Measurements from ENCODE around the gene DEFB124. TPM values are rescaled to one million over a fixed set of nuclear protein-coding genes. Genes with fewer than 3 reads are reported as not detected.

The DEFB124 gene
- total RNA-seq, 3 donors from 2014 or later: not detected

DNA sequence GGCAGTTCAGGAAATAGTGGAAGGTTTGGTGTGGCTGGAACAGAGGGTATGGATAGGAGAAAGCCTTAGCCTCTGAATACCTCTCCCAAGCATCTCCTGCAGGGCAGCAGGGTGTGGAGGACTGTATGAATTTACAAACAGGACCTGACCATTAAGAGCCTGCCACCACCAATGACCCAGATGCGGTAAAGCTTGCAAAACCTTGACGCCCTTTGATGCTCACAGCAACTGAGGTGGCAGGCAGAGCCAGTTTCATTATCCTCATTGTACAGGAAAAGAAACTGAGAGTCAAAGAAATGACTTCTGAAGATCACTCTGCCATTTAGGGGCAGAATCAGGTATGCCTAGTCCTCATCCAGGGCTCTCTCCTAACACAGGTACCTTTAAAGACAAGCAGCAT lies 41.7 kb upstream of the DEFB124 start:
- intact Hi-C loops (cut with DNase I; ENCODE audit: low total_unique reads): no loop called here
- Histone ChIP-seq H3K4me3 (peak overlapping the region in 1 of 3 donors; percentile 98), H3K27me3 (no peaks in the 10 kb centered on the region), H3K4me1 (peaks cover 0 to 25% of the 10 kb centered on the region in 2 donors), H3K9me3 (no peaks in the 10 kb centered on the region), H3K36me3 (no peaks in the 10 kb centered on the region), H3K27ac (peak overlapping the region in 1 of 2 donors; percentile 82)
- no peak for DNase-seq (ENCODE audit: low spot score in 2 of 2)
- TF ChIP-seq POLR2A (IDR thresholded peaks at IDR 0.05): no peak
- no peak for TF ChIP-seq POLR2AphosphoS5 (IDR thresholded peaks at IDR 0.05)
- TF ChIP-seq, protein P1, sequence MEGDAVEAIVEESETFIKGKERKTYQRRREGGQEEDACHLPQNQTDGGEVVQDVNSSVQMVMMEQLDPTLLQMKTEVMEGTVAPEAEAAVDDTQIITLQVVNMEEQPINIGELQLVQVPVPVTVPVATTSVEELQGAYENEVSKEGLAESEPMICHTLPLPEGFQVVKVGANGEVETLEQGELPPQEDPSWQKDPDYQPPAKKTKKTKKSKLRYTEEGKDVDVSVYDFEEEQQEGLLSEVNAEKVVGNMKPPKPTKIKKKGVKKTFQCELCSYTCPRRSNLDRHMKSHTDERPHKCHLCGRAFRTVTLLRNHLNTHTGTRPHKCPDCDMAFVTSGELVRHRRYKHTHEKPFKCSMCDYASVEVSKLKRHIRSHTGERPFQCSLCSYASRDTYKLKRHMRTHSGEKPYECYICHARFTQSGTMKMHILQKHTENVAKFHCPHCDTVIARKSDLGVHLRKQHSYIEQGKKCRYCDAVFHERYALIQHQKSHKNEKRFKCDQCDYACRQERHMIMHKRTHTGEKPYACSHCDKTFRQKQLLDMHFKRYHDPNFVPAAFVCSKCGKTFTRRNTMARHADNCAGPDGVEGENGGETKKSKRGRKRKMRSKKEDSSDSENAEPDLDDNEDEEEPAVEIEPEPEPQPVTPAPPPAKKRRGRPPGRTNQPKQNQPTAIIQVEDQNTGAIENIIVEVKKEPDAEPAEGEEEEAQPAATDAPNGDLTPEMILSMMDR (IDR thresholded peaks at IDR 0.05): no peak

DNA sequence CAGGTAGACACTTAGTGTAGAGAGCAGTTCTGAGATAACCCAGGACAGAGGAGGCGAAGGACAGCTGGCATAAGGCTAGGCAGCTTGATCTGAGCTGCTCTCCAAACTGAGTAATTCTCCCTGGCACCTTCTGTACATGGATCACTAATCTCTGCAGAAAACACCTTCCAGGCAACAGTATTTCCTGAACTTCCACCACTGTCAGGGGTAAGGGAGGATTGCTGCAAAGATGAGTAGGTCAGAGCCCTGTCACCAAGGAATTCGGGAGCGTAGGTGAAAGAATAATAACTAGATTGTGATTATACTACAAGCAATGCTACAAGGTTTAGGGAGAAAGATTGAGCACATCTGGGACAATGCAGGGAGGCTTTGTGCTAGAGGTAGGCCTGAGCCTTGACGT lies 41.2 kb upstream of the DEFB124 start:
- H3K27ac ChIP-seq: peak overlapping the region in 1 of 2 donors; percentile 82

DNA sequence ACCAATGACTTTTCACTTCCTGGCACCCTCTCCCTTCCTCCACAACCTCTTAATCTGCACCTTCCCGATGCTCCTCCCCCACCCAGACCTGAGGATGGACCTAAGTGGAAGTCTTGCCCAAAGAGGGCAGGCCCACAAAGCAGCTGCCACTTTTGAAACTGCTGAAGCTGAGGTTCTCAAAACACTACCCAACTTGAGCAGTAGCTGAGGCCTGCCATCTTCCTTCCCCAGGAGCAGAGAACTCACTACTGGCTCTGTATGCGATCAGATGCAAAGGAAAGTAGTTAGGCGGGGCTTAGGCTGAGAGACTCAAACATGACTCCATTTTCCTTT lies 40.8 kb upstream of the DEFB124 start:
- TF ChIP-seq POLR2A (IDR thresholded peaks at IDR 0.05): no peak
- TF ChIP-seq, protein P1 (IDR thresholded peaks at IDR 0.05): no peak
- TF ChIP-seq POLR2AphosphoS5 (IDR thresholded peaks at IDR 0.05): no peak
- Histone ChIP-seq H3K36me3 (no peaks in the 10 kb centered on the region), H3K9me3 (no peaks in the 10 kb centered on the region), H3K27ac (peak overlapping the region in 1 of 2 donors; percentile 82), H3K27me3 (no peaks in the 10 kb centered on the region), H3K4me1 (peaks cover 0 to 25% of the 10 kb centered on the region in 2 donors), H3K4me3 (peak overlapping the region; percentile 79 to 98 (median 95))
- intact Hi-C loops (cut with DNase I; ENCODE audit: low total_unique reads): no loop called here
- DNase-seq (ENCODE audit: low spot score in 2 of 2): no peak

More for the DNA sequence above, 41.2 kb upstream of the DEFB124 start:
- TF ChIP-seq POLR2A (IDR thresholded peaks at IDR 0.05) (no peak), POLR2AphosphoS5 (IDR thresholded peaks at IDR 0.05) (no peak)
- TF ChIP-seq, protein P1 (IDR thresholded peaks at IDR 0.05): no peak
- H3K27me3 ChIP-seq: no peaks in the 10 kb centered on the region
- H3K4me3 ChIP-seq: peak overlapping the region in 2 of 3 donors; percentile 79 to 98
- DNase-seq (ENCODE audit: low spot score in 2 of 2): no peak
- intact Hi-C loops (cut with DNase I; ENCODE audit: low total_unique reads): no loop called here
- H3K36me3 ChIP-seq: no peaks in the 10 kb centered on the region
- no peaks in the 10 kb centered on the region for H3K9me3 ChIP-seq
- peaks cover 0 to 25% of the 10 kb centered on the region in 2 donors for H3K4me1 ChIP-seq

DNA sequence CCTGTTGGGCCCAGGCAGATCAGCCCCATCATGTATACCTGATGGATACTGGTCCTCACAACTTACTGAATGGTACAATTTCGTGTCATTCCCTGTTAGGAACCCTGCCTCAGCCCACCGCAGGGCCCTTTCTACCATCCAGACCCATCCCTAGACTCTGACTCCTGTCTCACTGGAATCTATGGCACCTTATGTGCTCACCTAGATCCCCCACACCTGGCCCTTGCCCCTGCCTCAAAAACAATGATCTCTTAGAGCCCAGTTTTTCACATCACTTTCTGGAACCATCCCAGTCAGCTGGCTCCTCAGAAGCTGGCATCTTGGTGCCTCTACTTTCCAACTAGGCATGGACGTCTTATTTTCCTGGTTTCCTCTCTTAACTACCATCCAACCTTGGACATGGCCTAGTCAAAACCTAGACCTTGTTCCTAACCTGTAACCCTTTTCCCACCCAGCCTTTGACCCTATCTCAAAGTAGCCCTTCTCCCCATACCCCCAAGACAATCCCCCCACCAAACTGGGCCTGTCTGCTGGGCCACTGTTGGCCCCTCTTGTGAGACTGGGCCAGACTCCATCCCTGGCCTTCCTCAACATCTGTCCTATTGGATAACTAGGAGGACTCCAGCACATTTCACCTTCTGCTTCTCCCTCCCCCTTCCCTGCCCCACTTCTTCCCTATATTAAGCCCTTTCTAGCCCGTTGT lies 40.3 kb upstream of the DEFB124 start:
- H3K36me3 ChIP-seq: no peaks in the 10 kb centered on the region
- DNase-seq (ENCODE audit: low spot score in 2 of 2): no peak
- TF ChIP-seq POLR2AphosphoS5 (IDR thresholded peaks at IDR 0.05): no peak
- TF ChIP-seq POLR2A (IDR thresholded peaks at IDR 0.05): no peak
- TF ChIP-seq, protein P1 (IDR thresholded peaks at IDR 0.05): no peak
- no peaks in the 10 kb centered on the region for H3K9me3 ChIP-seq
- intact Hi-C loops (cut with DNase I; ENCODE audit: low total_unique reads): no loop called here
- peaks cover 0 to 25% of the 10 kb centered on the region in 2 donors for H3K4me1 ChIP-seq
- no peaks in the 10 kb centered on the region for H3K27me3 ChIP-seq
- peak overlapping the region; percentile 79 to 98 (median 95) for H3K4me3 ChIP-seq
- peak overlapping the region; percentile 82 to 89 for H3K27ac ChIP-seq

Data from breast epithelium (tissue), 4 donors.